ENCODE data around the gene DIDO1.

Gene DIDO1

GRCh38 chr20:62957136-62958117 lies 31.1 kb upstream of the DIDO1 start:
- H3K27ac ChIP-seq: no peak overlapping the region
- H3K4me3 ChIP-seq: no peak overlapping the region
- no peak for TF ChIP-seq CTCF (IDR thresholded peaks at IDR 0.05)
- no peak for DNase-seq (ENCODE audit: low spot score)

DNA sequence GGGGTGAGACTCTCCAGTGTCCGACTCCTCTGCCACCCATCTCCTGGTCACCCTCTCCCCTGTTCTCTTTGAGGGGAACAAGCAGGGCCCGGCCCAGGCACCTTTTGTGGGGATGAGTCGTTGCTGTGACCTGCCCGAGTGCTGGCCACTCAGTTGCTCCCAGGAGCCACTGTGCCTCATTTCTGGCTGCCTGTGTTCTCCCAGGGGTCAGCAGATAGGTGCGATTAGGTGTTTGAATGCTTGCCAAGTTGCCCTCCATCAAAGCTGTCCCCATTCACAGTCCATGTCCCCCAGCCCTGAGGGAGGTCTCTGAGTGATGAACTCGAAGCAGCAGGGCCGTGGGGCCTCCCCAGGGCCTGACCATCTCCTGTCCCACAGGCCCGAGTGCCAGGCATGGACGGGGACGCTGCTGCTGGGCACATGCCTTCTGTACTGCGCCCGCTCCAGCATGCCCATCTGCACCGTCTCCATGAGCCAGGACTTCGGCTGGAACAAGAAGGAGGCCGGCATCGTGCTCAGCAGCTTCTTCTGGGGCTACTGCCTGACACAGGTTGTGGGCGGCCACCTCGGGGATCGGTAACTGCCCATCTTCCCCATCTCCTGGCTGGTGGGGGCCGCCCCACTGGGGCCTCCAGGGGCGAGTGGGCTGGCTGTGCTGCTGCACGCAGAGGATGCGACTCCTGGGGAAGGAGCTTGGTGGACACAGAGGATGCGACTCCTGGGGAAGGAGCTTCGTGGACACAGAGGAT lies 30.3 kb upstream of the DIDO1 start:
- TF ChIP-seq CTCF (IDR thresholded peaks at IDR 0.05): no peak
- H3K4me3 ChIP-seq: no peak overlapping the region
- no peak overlapping the region for H3K27ac ChIP-seq
- no peak for DNase-seq (ENCODE audit: low spot score)

DNA sequence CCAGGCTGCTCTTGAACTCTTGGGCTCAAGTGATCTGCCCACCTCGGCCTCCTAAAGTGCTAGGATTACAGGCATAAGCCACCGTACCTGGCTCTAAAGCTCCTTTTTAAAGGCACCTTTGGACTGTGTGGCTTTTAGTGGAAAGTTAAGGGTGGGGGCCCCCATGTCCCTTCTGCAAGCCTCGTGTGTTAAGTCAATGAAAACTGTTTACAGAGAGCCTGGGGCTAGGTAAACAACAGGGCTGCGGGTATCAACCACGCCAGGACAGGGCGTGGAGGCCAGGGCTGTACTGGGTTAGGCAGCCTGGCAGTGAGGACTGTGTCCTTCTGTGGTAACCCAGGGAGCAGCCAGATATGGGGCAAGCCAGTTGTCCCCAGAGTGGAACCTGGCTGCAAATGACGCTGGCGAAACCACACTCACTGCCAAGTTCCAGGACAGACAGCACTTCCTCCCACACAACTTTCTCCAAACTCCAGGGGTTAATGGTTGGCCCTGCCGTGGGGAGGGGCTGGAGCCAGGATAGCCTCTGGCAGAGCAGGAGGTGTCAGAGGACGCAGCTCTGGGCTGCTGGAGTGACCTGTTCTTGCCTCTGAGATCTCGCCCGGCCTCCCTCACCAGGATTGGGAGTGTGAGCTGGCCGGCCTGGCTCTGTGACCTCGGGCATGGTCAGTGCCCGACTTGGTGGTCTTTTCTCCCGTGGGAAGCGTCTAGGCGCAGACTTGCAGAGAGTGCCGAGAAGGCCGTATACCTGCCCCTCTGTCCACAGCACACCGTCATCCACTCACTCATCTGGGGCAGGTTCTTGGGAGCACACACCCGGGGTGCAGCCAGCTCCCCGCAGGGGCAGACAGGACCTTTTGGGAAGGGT lies 29.4 kb upstream of the DIDO1 start:
- Histone ChIP-seq H3K27ac (no peak overlapping the region), H3K4me3 (no peak overlapping the region)
- no peak for TF ChIP-seq CTCF (IDR thresholded peaks at IDR 0.05)
- DNase-seq (ENCODE audit: low spot score): no peak

- H3K4me3 ChIP-seq: peak overlapping the region; percentile 70
- TF ChIP-seq CTCF (IDR thresholded peaks at IDR 0.05): no peak
- peak; percentile 82 for DNase-seq (ENCODE audit: low spot score)
- peak overlapping the region; percentile 85 to 92 for H3K27ac ChIP-seq
These were observed 27.8 kb upstream of the DIDO1 start for GRCh38 chr20:62953839-62954703.

DNA sequence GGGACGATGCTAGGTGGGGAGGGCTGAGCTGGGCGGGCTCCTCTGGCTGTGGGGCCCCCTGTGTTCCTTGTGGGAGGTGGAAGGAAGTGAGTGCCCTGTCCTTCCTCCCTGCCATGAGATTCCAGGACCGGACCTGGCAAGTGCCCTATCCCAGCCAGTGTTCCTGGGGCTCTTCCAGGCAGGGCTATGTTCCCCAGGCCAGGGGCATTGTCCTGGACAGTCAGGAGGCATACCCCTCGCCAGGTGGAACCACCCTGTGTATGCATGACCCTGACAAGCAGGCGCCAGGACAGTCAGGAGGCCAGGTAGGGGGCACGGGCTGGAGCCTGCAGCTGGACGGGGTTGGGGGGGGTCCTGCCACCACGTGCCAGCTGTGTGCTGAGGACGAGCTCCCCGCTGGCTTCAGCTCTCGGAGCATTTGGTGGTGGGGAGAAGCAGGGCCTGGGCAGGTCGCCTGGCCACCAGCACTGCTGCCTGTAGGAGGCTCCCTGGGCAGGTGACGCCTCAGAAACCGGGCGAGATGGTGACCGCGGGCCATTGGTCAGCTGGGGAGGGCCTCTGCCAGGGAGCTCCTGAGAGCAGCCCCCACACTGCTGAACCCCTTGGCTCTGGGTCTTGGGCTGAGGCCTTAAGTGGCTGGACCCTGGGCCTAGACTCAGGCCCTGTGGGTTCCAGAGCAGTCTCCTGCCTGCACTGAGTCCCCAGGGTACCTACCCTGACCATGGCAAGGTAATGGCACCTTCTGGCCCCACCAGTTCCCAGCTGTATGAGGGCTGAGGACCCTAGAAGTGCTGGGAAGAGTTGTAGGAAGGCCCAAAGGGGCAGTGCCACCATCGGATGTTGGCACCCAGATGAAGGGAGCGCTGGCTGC lies 26.9 kb upstream of the DIDO1 start:
- DNase-seq (ENCODE audit: low spot score): peak; percentile 77
- H3K4me3 ChIP-seq: peak overlapping the region; percentile 70
- peak overlapping the region; percentile 85 to 92 for H3K27ac ChIP-seq
- TF ChIP-seq CTCF (IDR thresholded peaks at IDR 0.05): no peak

Data from coronary artery (tissue), 2 donors.